HG03060 (cell line): ENCODE data around the gene SLC17A9.

Source experiments
- ATAC-seq: cut with Tn5 transposase; IDR thresholded peaks from one replicate; pipeline ENCODE4 v1.9.1; 2021; ENCODE audit warnings: low read depth, moderate number of reproducible peaks; ENCODE audit not compliant: unreplicated experiment

SLC17A9 gene

DNA sequence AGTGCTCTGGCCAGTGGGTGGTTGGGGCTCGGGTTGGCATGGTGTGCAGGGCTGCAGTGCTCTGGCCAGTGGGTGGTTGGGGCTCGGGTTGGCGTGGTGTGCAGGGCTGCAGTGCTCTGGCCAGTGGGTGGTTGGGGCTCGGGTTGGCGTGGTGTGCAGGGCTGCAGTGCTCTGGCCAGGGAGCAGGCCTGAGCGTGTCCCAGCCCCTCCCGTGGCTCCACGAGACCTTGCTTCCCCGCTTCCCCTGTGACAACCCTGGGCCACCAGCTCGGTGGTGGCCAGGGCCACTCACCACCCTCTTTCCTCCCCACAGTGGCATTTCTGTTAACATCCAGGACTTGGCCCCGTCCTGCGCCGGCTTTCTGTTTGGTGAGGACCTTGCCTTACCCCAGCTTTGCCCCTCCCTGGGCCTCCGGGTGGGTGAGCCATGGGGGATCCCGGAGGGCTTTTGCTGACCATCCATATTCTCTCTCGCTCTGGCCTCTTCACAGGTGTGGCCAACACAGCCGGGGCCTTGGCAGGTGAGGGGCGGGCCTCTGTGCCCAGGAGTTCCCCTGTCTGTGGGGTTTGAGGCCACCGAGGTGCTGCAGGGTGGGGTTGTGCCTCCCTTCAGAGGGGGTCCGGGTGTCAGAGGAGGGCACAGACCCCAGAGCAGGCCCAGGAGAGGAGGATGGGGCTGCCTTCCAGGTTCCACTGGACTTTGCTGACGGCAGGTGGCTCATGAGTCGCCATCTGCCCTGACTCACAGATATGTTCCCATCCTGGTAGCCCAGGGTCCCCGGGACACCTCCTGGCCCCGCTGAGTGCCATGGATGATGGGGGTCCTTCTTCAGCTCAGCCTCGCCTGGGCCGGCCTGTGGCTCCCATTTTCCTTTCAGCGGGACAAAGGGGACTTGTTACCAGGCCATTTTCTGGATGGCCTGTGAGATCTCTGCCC is 14.0 kb downstream of the SLC17A9 start:
- no peak for ATAC-seq

DNA sequence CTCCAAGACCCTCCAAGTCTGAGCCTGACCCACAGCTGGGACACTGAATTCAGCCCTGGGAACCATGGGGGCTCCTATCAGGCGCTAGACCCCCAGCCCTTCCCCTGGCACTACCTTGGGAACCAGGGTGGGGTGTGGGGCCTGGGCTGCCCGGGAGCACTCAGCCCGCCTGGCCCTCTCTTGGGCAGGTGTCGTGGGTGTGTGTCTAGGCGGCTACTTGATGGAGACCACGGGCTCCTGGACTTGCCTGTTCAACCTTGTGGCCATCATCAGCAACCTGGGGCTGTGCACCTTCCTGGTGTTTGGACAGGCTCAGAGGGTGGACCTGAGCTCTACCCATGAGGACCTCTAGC is 14.6 kb downstream of the SLC17A9 start:
- no peak for ATAC-seq

- ATAC-seq: no peak
Observed at GRCh38 chr20:62967628-62968351, 15.3 kb downstream of the SLC17A9 start.

DNA sequence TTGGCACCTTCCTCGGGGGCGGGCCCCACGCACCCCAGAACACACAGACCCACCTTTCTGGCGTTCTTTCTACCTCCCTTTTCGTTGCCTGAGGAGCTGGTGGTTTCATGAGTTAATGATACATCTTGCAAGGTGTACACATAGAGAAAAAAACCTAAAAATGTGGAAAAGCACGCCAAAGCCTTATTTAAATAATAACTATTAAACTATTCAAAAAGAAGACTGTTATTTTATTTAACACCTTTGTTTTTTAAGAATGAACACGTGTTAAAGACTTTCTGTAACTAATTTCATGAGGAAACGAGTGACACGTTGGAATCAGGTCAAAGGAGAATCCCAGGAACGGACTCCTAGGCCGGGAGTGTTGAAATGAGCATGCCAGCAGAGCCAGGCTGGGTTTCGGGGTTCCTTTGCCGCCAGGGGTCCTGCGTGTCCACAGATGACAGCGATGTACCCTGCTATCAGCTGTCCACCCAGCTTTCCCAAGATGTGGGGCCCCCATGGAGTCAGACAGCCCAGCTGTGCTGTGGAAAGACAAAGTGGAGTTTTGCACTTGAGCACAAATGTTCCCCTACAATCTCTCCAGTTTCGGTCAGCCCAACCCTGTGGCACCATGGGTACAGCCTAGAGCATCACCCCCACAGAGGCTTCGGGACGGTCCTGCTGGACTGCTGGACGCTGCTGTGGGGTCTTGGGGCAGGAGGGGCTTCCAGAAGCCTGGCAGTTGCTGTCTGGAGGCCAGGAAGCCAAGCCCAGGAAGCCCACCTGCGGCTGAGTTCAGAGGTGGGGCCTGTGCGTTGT is 16.1 kb downstream of the SLC17A9 start:
- ATAC-seq: no peak

DNA sequence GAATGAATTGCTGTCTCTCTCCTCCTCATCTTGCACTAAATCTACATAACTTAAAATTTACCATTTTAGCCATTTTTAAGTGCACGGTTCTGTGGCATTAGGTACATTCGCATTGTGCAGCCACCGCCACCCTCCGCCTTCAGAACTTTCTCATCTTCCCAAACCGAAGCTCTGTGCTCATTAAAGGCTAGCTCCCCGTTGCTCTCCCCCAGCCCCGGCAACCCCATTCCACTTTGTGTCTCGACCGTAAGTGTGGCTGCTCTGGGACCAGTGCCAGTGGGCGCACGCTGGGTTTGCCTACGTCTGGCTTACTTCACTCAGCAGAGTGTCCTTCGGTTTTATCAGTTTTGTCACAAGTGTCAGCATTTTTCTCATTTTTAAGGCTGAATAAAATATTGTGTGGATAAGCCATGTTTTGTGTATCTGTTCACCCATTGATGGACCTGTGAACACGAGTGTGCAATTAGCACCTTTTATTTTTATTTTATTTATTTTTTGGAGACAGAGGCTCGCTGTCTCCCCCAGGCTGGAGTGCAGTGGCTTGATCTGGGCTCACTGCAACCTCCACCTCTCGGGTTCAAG is 16.8 kb downstream of the SLC17A9 start:
- ATAC-seq: no peak

DNA sequence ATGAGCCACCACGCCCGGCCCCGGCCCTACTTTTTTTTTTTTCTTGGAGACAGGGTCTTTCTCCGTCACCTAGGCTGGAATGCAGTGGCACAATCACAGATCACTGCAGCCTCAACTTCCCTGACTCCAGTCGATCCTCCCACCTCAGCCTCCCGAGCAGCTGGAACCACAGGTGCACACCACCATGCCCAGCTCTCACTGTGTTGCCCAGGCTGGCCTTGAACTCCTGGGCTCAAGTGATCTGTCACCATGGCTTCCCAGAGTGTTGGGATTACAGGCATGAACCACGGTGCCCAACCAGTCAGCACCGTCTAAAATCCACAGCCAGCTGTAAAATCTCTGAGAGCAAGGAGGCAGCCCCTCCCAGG is 17.4 kb downstream of the SLC17A9 start:
- no peak for ATAC-seq

- ATAC-seq: no peak
Observed at GRCh38 chr20:62970307-62971210, 18.1 kb downstream of the SLC17A9 start.

GRCh38 chr20:62971211-62971949 is 18.9 kb downstream of the SLC17A9 start:
- no peak for ATAC-seq

- no peak for ATAC-seq
Observed at GRCh38 chr20:62971950-62972844, 19.7 kb downstream of the SLC17A9 start.

DNA sequence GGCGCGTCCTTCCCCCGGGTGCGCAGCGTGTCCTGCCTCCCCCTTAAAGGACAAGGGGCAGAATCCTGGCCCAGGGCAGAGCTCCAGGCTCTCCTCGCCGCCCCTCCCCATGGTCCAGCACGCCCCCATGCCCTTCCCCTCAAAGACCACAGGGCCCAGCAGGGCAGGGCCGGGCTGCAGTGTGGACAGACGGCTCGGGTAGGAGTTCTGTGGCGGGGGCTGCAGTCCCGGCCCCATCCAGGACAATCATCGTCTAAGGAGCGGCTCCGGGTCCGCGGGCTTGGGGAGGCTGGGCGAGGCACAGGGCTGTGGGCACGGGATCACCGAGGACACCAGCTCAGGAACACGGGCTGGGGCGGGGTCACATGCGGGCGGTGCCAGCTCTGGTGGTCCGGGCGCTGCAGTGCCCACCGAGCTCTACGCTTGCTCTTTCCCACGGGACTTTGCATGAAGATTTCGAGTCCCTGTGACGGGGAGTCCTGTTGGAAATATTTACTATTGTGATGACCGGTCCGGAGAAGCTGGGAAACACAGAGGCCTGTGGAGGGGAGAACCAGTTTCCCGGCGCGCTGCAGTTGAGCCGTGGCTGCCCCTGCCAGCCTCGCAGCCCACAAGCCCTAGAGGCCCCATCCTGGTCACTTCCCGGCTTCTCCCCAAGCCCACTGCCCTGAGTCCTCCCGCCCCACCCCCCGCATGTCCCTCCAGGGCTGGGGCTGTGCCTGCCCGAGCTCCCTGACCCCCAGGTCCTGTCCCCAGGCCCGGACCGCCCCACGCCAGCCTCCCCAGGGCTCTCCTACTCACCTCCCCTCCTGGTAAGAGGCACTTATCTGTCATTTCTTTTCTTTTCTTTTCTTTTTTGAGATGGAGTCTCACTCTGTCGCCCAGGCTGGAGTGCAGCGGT is 20.6 kb downstream of the SLC17A9 start:
- no peak for ATAC-seq

GRCh38 chr20:62975251-62975760 is 22.8 kb downstream of the SLC17A9 start:
- ATAC-seq: no peak

- ATAC-seq: no peak
Observed at GRCh38 chr20:62975812-62976508, 23.5 kb downstream of the SLC17A9 start.

DNA sequence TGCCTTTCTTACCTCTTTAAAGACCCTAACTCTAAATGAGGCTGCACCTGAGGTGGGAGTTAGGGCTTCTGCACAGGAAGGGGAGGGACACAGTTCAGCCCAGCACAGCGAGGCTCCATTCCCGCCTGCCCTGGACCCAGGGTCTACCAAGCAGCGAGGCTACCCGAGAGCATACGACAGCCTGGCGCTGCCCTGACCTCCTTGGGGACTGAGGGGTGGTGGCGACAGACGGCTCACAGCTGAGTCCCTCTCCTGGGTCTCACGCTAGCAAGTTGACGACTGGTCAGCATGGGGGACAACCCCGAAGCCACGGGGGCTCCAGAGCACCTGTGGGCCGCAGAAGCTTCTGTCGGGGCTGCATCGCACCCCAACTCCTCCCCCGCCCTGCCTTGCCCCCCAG is 24.4 kb downstream of the SLC17A9 start:
- no peak for ATAC-seq

DNA sequence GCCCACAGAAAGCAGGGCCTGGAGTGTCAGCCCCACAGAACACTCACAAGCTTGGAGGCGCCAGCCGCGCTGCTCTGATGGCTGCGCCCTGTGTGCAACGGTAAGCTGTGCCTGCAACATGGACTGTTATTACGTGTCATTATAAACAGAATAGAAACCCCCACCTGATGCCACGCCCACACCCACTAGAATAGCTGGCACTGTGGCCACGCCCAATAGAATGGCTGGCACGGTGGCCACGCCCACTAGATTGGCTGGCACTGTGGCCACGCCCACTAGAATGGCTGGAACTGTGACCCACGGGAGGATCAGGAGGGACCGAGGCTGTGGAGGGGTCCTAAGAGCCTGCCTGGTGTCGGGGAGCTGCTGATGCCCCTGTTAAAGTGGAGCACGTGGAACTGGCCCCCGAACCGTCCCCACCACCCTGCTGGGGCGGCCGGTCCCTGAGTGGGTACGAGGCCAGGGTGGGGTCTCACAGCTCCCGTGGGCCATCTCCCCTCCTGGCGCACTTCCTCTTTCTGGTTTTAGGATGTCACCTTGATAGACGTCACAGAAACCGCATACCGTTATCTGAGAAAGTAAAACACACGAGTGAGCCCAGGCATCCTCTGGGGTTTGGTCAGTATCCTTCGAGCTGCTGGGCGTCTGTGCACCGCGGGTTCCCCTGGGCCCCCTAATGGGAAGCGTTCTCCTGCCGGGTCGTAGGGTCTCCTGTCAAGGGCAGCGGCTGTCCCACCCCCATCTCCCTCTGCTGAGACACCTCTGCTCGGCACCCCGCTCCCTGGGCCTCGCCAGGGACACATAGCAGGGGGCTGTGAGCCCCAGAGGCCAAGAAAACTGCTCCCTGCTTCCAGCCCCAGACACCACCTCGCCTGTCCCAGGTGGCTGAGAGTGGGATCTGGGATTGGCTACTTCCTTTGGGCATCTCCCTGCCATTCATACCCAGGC is 25.4 kb downstream of the SLC17A9 start:
- peak; percentile 50 for ATAC-seq

GRCh38 chr20:62978561-62978943 is 26.0 kb downstream of the SLC17A9 start:
- ATAC-seq: no peak
